SK-N-SH treated with all-trans-retinoic acid at 6 μM for 48 hours (cell line): ENCODE results near the gene ARHGAP15.

ENCODE experiments used
- ATAC-seq: fragments of 200-7000 bp; cut with Tn5 transposase; 3 replicates; pipeline ENCODE4 v1.9.1; 2020; ENCODE audit warnings: mild to moderate bottlenecking, moderate library complexity
- ARNTL ChIP-seq: fragments of 450-650 bp; formaldehyde crosslinking; IDR thresholded peaks from 2 replicates; pipeline ENCODE4 v1.5.0; 2020; ENCODE audit warnings: low read depth, mild to moderate bottlenecking, moderate library complexity, borderline replicate concordance
- BACH2 ChIP-seq: fragments of 250-450 bp; sonication (Bioruptor Pico); IDR thresholded peaks from 2 replicates; pipeline ENCODE4 v1.9.0; 2021; ENCODE audit warnings: mild to moderate bottlenecking, borderline replicate concordance
- CSDC2 ChIP-seq: fragments of 250-450 bp; sonication (Bioruptor Pico); IDR thresholded peaks from 2 replicates; pipeline ENCODE4 v1.5.0; 2020; ENCODE audit warnings: mild to moderate bottlenecking, moderate library complexity
- CSRNP3 ChIP-seq: fragments of 250-450 bp; sonication (Bioruptor Pico); IDR thresholded peaks from 2 replicates; pipeline ENCODE4 v1.5.1; 2021; ENCODE audit warnings: mild to moderate bottlenecking, moderate library complexity
- ESRRG ChIP-seq: fragments of 250-450 bp; sonication (Bioruptor Pico); IDR thresholded peaks from 2 replicates; pipeline ENCODE4 v1.6.1; 2021; ENCODE audit warnings: mild to moderate bottlenecking
- GLIS3 ChIP-seq: fragments of 250-450 bp; sonication (Bioruptor Pico); IDR thresholded peaks from 2 replicates; pipeline ENCODE4 v1.5.0; 2020; ENCODE audit warnings: mild to moderate bottlenecking, moderate library complexity
- ISL1 ChIP-seq: fragments of 250-450 bp; sonication (Bioruptor Pico); IDR thresholded peaks from 2 replicates; pipeline ENCODE4 v2.1.2; 2022; ENCODE audit warnings: mild to moderate bottlenecking, moderate library complexity
- OSR1 ChIP-seq: fragments of 250-450 bp; sonication (Bioruptor Pico); IDR thresholded peaks from 2 replicates; pipeline ENCODE4 v1.8.0; 2022; ENCODE audit warnings: moderate library complexity, mild to moderate bottlenecking, inconsistent platforms
- PATZ1 ChIP-seq: fragments of 250-450 bp; sonication (Bioruptor Pico); IDR thresholded peaks from 2 replicates; pipeline ENCODE4 v1.8.0; 2020; ENCODE audit warnings: mild to moderate bottlenecking, moderate library complexity, borderline replicate concordance
- POU6F1 ChIP-seq: fragments of 250-450 bp; sonication (Bioruptor Pico); IDR thresholded peaks from 2 replicates; pipeline ENCODE4 v1.8.0; 2021; ENCODE audit warnings: low read depth, mild to moderate bottlenecking, moderate library complexity, borderline replicate concordance
- PPARA ChIP-seq: fragments of 250-450 bp; sonication (Bioruptor Pico); IDR thresholded peaks from 2 replicates; pipeline ENCODE4 v1.5.0; 2020; ENCODE audit warnings: mild to moderate bottlenecking, borderline replicate concordance
- RARB ChIP-seq: fragments of 250-450 bp; sonication (Bioruptor Pico); IDR thresholded peaks from 2 replicates; pipeline ENCODE4 v1.8.0; 2021; ENCODE audit warnings: mild to moderate bottlenecking, moderate library complexity
- SNAI2 ChIP-seq: fragments of 250-450 bp; sonication (Bioruptor Pico); IDR thresholded peaks from 2 replicates; pipeline ENCODE4 v1.5.0; 2020; ENCODE audit warnings: mild to moderate bottlenecking, moderate library complexity
- TOX ChIP-seq: fragments of 250-450 bp; sonication (Bioruptor Pico); IDR thresholded peaks from 2 replicates; pipeline ENCODE4 v1.8.0; 2021; ENCODE audit warnings: mild to moderate bottlenecking, moderate library complexity, borderline replicate concordance
- TSHZ2 ChIP-seq: fragments of 250-450 bp; sonication (Bioruptor Pico); IDR thresholded peaks from 2 replicates; pipeline ENCODE4 v1.5.0; 2020; ENCODE audit warnings: mild to moderate bottlenecking, moderate library complexity
- ZC3H10 ChIP-seq: fragments of 250-450 bp; sonication (Bioruptor Pico); IDR thresholded peaks from 2 replicates; pipeline ENCODE4 v1.5.1; 2021; ENCODE audit warnings: mild to moderate bottlenecking, moderate library complexity
- ZFP3 ChIP-seq: fragments of 250-450 bp; sonication (Bioruptor Pico); IDR thresholded peaks from 2 replicates; pipeline ENCODE4 v1.5.0; 2020; ENCODE audit warnings: mild to moderate bottlenecking, moderate library complexity
- ZFP30 ChIP-seq: fragments of 450-650 bp; formaldehyde crosslinking; IDR thresholded peaks from 2 replicates; pipeline ENCODE4 v1.5.0; 2022; ENCODE audit warnings: mild to moderate bottlenecking, moderate library complexity
- ZNF565 ChIP-seq: fragments of 450-650 bp; formaldehyde crosslinking; conservative IDR thresholded peaks from 2 replicates; pipeline ENCODE4 v1.5.0; 2020; ENCODE audit warnings: low read depth, mild to moderate bottlenecking, moderate library complexity
- ZNF70 ChIP-seq: fragments of 450-650 bp; formaldehyde crosslinking; IDR thresholded peaks from 2 replicates; pipeline ENCODE4 v1.5.0; 2020; ENCODE audit warnings: mild to moderate bottlenecking, moderate library complexity
- ZNF8 ChIP-seq: fragments of 450-650 bp; formaldehyde crosslinking; IDR thresholded peaks from 2 replicates; pipeline ENCODE4 v1.5.0; 2020; ENCODE audit warnings: mild to moderate bottlenecking, moderate library complexity

The ARHGAP15 gene

GRCh38 chr2:143696651-143697050 is 567.4 kb downstream of the ARHGAP15 start:
- ATAC-seq: no peak
- TF ChIP-seq PATZ1 (CRISPR knock-in tag) (no peak), GLIS3 (CRISPR knock-in tag) (no peak), ZNF8 (CRISPR knock-in tag) (no peak), SNAI2 (CRISPR knock-in tag) (no peak), CSRNP3 (CRISPR knock-in tag) (no peak), ZNF565 (CRISPR knock-in tag) (no peak), CSDC2 (CRISPR knock-in tag) (no peak), ESRRG (CRISPR knock-in tag) (no peak), BACH2 (no peak), ISL1 (CRISPR knock-in tag) (no peak), POU6F1 (CRISPR knock-in tag) (no peak), ARNTL (no peak), ZFP30 (CRISPR knock-in tag) (no peak), TOX (CRISPR knock-in tag) (no peak), TSHZ2 (CRISPR knock-in tag) (no peak), PPARA (no peak), ZC3H10 (CRISPR knock-in tag) (no peak)

GRCh38 chr2:143697744-143698143 is 568.5 kb downstream of the ARHGAP15 start:
- TF ChIP-seq ZC3H10 (CRISPR knock-in tag) (no peak), CSRNP3 (CRISPR knock-in tag) (no peak), ARNTL (no peak)
- TF ChIP-seq, all 23 proteins: peak for 0
- ATAC-seq: no peak

GRCh38 chr2:143698352-143698751 is 569.1 kb downstream of the ARHGAP15 start:
- TF ChIP-seq RARB (CRISPR knock-in tag) (no peak), OSR1 (CRISPR knock-in tag) (no peak), ZNF70 (no peak), PATZ1 (CRISPR knock-in tag) (no peak), PPARA (no peak), ZNF8 (CRISPR knock-in tag) (no peak), ZC3H10 (CRISPR knock-in tag) (no peak), GLIS3 (CRISPR knock-in tag) (no peak), ZFP3 (CRISPR knock-in tag) (no peak), CSDC2 (CRISPR knock-in tag) (no peak), ZFP30 (CRISPR knock-in tag) (no peak), ARNTL (no peak), TSHZ2 (CRISPR knock-in tag) (no peak), TOX (CRISPR knock-in tag) (no peak), POU6F1 (CRISPR knock-in tag) (no peak), ZNF565 (CRISPR knock-in tag) (no peak)
- no peak for ATAC-seq
